Smooth muscle cell (in vitro differentiated cells): ENCODE results near the gene OTOGL. TPM values are rescaled to one million over a fixed set of nuclear protein-coding genes. Genes with fewer than 3 reads are reported as not detected.
"Not testable (repeated sequence)": the region's sequence is repeated elsewhere in the genome, so short reads cannot be mapped to it uniquely, and the experiment has no call there.

Experiments
- DNase-seq: peaks from one replicate; lab custom pipeline; 2025; ENCODE audit not compliant: unreplicated experiment; lab: John Stamatoyannopoulos, UW
- H2AFZ ChIP-seq: fragments of 200-600 bp; sonication (generic); 2 replicates; pipeline ENCODE4 v1.6.0; 2016; ENCODE audit warnings: antibody characterized with exemption, low read depth, mild to moderate bottlenecking
- H3F3A ChIP-seq: fragments of 200-600 bp; sonication (generic); 2 replicates; pipeline ENCODE4 v1.6.0; 2017; ENCODE audit warnings: antibody characterized with exemption, low read depth
- H3K27ac ChIP-seq: fragments of 200-600 bp; sonication (generic); 2 replicates; pipeline ENCODE4 v1.5.1; 2016; ENCODE audit warnings: low read depth, mild to moderate bottlenecking
- H3K27me3 ChIP-seq: fragments of 200-600 bp; sonication (generic); 2 replicates; pipeline ENCODE4 v1.6.1; 2016; ENCODE audit warnings: low read depth, mild to moderate bottlenecking
- H3K36me3 ChIP-seq: fragments of 200-600 bp; sonication (generic); 2 replicates; pipeline ENCODE4 v1.5.1; 2016; ENCODE audit warnings: low read depth
- H3K4me1 ChIP-seq: fragments of 200-600 bp; sonication (generic); 2 replicates; pipeline ENCODE4 v1.5.1; 2016; ENCODE audit warnings: low read depth
- H3K4me2 ChIP-seq: fragments of 200-600 bp; sonication (generic); 2 replicates; pipeline ENCODE4 v1.6.0; 2016; ENCODE audit warnings: mild to moderate bottlenecking
- H3K4me3 ChIP-seq: fragments of 200-600 bp; sonication (generic); 2 replicates; pipeline ENCODE4 v1.5.1; 2016; ENCODE audit warnings: mild to moderate bottlenecking
- H3K79me2 ChIP-seq: fragments of 200-600 bp; sonication (generic); 2 replicates; pipeline ENCODE4 v1.6.0; 2016; ENCODE audit warnings: low read depth, mild to moderate bottlenecking
- H3K9ac ChIP-seq: fragments of 200-600 bp; sonication (generic); 2 replicates; pipeline ENCODE4 v1.6.0; 2016; ENCODE audit warnings: low read depth
- H3K9me3 ChIP-seq: fragments of 200-600 bp; sonication (generic); replicated peaks from 2 replicates; pipeline ENCODE4 v1.5.1; 2016; ENCODE audit warnings: low read depth
- H4K20me1 ChIP-seq: fragments of 200-600 bp; sonication (generic); 2 replicates; pipeline ENCODE4 v1.6.0; 2016; ENCODE audit warnings: low read depth
- CTCF ChIP-seq: fragments of 200-600 bp; sonication (generic); IDR thresholded peaks from 2 replicates; pipeline ENCODE4 v1.5.1; 2017; ENCODE audit warnings: borderline replicate concordance, mild to moderate bottlenecking, antibody characterized with exemption; ENCODE audit not compliant: insufficient read depth, poor library complexity, severe bottlenecking
- WGBS: methylation state at CpG from one replicate; pipeline ENCODE4 v1.1.7; 2016; ENCODE audit warnings: low lambda C conversion rate; 5-methylcytosine and 5-hydroxymethylcytosine counted together
- polyA plus RNA-seq: library from polyadenylated mRNA; unstranded; fragments of >200 nt; fragmentation: Nextera tagmentation; extraction: Ambion mirVana; gene quantifications from 2 replicates; pipeline ENCODE4 v1.2.1, GENCODE V29; 2016
- total RNA-seq: library from RNA; depleted of rRNA; stranded (reverse); fragments of >200 nt; gene quantifications from 2 replicates; pipeline ENCODE4 v1.2.3, GENCODE V29; 2014

OTOGL gene
- total and polyA plus RNA-seq, 2 experiments from 2014 or later: 0.09 TPM; not detected in 1

GRCh38 chr12:80235944-80236343 lies 136.6 kb downstream of the OTOGL start:
- no peaks in the 10 kb centered on the region for H3F3A ChIP-seq
- H4K20me1 ChIP-seq: no peaks in the 10 kb centered on the region
- H3K27ac ChIP-seq: no peak overlapping the region
- no peaks in the 10 kb centered on the region for H3K79me2 ChIP-seq
- no peak for TF ChIP-seq CTCF
- no peak overlapping the region for H2AFZ ChIP-seq
- H3K4me3 ChIP-seq: no peak overlapping the region
- peaks cover under 1% of the 10 kb centered on the region for H3K4me1 ChIP-seq
- no peaks in the 10 kb centered on the region for H3K9me3 ChIP-seq
- H3K4me2 ChIP-seq: no peak overlapping the region
- no peak for DNase-seq
- H3K27me3 ChIP-seq: no peaks in the 10 kb centered on the region
- H3K9ac ChIP-seq: no peak overlapping the region
- no peaks in the 10 kb centered on the region for H3K36me3 ChIP-seq

- no peak overlapping the region for H3K4me3 ChIP-seq
- H2AFZ ChIP-seq: no peak overlapping the region
- H3K36me3 ChIP-seq: no peaks in the 10 kb centered on the region
- H3F3A ChIP-seq: no peaks in the 10 kb centered on the region
- DNase-seq: no peak
- H3K79me2 ChIP-seq: no peaks in the 10 kb centered on the region
- no peaks in the 10 kb centered on the region for H3K27me3 ChIP-seq
- no peaks in the 10 kb centered on the region for H3K4me1 ChIP-seq
- H3K4me2 ChIP-seq: no peak overlapping the region
- no peak for TF ChIP-seq CTCF
- no peaks in the 10 kb centered on the region for H3K9me3 ChIP-seq
- no peak overlapping the region for H3K27ac ChIP-seq
- H4K20me1 ChIP-seq: no peaks in the 10 kb centered on the region
- no peak overlapping the region for H3K9ac ChIP-seq
Observed at GRCh38 chr12:80239867-80240266, 140.5 kb downstream of the OTOGL start.

- Histone ChIP-seq H4K20me1 (no peaks in the 10 kb centered on the region), H3K4me2 (no peak overlapping the region), H3F3A (no peaks in the 10 kb centered on the region), H3K27ac (no peak overlapping the region), H3K4me1 (no peaks in the 10 kb centered on the region), H3K27me3 (no peaks in the 10 kb centered on the region), H3K79me2 (no peaks in the 10 kb centered on the region), H3K9ac (no peak overlapping the region), H3K9me3 (no peaks in the 10 kb centered on the region), H2AFZ (no peak overlapping the region), H3K36me3 (no peaks in the 10 kb centered on the region), H3K4me3 (no peak overlapping the region)
- 90% methylated on average over 5 of the region's 5 CpGs for WGBS
- TF ChIP-seq CTCF: no peak
- DNase-seq: no peak
Observed at GRCh38 chr12:80241576-80242273, 142.4 kb downstream of the OTOGL start.

- H3K9ac ChIP-seq: no peak overlapping the region
- H3K36me3 ChIP-seq: no peaks in the 10 kb centered on the region
- no peaks in the 10 kb centered on the region for H3K27me3 ChIP-seq
- no peak overlapping the region for H3K4me2 ChIP-seq
- H3K79me2 ChIP-seq: no peaks in the 10 kb centered on the region
- H3K4me1 ChIP-seq: no peaks in the 10 kb centered on the region
- H3F3A ChIP-seq: no peaks in the 10 kb centered on the region
- DNase-seq: no peak
- H3K4me3 ChIP-seq: no peak overlapping the region
- no peaks in the 10 kb centered on the region for H4K20me1 ChIP-seq
- TF ChIP-seq CTCF: no peak
- H3K9me3 ChIP-seq: no peaks in the 10 kb centered on the region
- no peak overlapping the region for H2AFZ ChIP-seq
- no peak overlapping the region for H3K27ac ChIP-seq
- 43% methylated on average over 1 of the region's 1 CpG for WGBS
Observed at GRCh38 chr12:80242321-80242720, 143.0 kb downstream of the OTOGL start.

- H4K20me1 ChIP-seq, DNase-seq, H3K79me2 ChIP-seq, H3K9ac ChIP-seq, H3K27me3 ChIP-seq, H3F3A ChIP-seq, H3K9me3 ChIP-seq, H3K27ac ChIP-seq, H3K4me1 ChIP-seq, H3K36me3 ChIP-seq, H2AFZ ChIP-seq: not testable (repeated sequence)
- Histone ChIP-seq H3K4me2 (peak overlapping the region; percentile 61), H3K4me3 (peak overlapping the region; percentile 28)
- WGBS: 46% methylated on average over 12 of the region's 20 CpGs
Observed at GRCh38 chr12:80249581-80249980, 150.2 kb downstream of the OTOGL start.
